Ovary (tissue), 9 donors: ENCODE data around the gene KLHL12. TPM values are rescaled to one million over a fixed set of nuclear protein-coding genes. Genes with fewer than 3 reads are reported as not detected.

Experiments
- DNase-seq, 5 donors: peaks; one replicate each; pipeline ENCODE4 v3.0.0-alpha.2; 2019 to 2020
- H3K27ac ChIP-seq, 2 donors: fragments of 200-600 bp; one replicate each; pipeline versions ENCODE4 v1.5.1 to v1.8.0; 2019 to 2022
- H3K27me3 ChIP-seq: fragments of 200-600 bp; one replicate; pipeline ENCODE4 v1.8.0; 2022
- H3K36me3 ChIP-seq: fragments of 200-600 bp; sonication (generic); one replicate; pipeline ENCODE4 v1.5.1; 2019
- H3K4me1 ChIP-seq: one replicate; pipeline ENCODE4 v1.8.1; 2013; ENCODE audit warnings: mild to moderate bottlenecking, moderate library complexity; ENCODE audit not compliant: insufficient read depth
- H3K4me3 ChIP-seq: fragments of 200-600 bp; sonication (generic); one replicate; pipeline ENCODE4 v1.5.1; 2017
- H3K9me3 ChIP-seq, 2 donors: fragments of 200-600 bp in 1 of 2; sonication (generic) in 1 of 2; one replicate each; pipeline versions ENCODE4 v1.5.1 to v1.8.1; 2013 to 2019; ENCODE audit warnings: mild to moderate bottlenecking in 1 of 2, moderate library complexity in 1 of 2
- EP300 ChIP-seq: sonication (generic); formaldehyde crosslinking; IDR thresholded peaks from one replicate; pipeline ENCODE4 v1.6.1; 2017; ENCODE audit warnings: antibody characterized with exemption
- POLR2A ChIP-seq: fragments of 450-650 bp; IDR thresholded peaks from one replicate; pipeline ENCODE4 v1.6.1; 2017; ENCODE audit warnings: antibody characterized with exemption, mild to moderate bottlenecking, moderate library complexity
- WGBS, 3 donors: extraction: QIAGEN DNeasy Blood & Tissue Kit in 1 of 3; methylation state at CpG; one replicate each; pipeline versions ENCODE4 v1.1.5 to v1.1.7; 2013 to 2017; 5-methylcytosine and 5-hydroxymethylcytosine counted together
- intact Hi-C, 4 donors: fragments of 100-400 bp; cut with DNase I; formaldehyde crosslinking; loops; one replicate each; pipeline versions ENCODE4 v1.11.0 to v1.15.1; 2022 to 2023
- polyA plus RNA-seq, 2 donors: library from polyadenylated mRNA; stranded (reverse); fragments of 200-250 nt in 1 of 2; fragments of 350-450 nt in 1 of 2; fragmentation: Illumina TruSeq in 1 of 2; extraction: RNeasy Lipid Tissue Mini Kit (QIAGEN cat#74804) in 1 of 2; gene quantifications; one replicate each; pipeline ENCODE4 v1.2.3, GENCODE V29; 2013 to 2014
- total RNA-seq, 7 donors: library from RNA; depleted of rRNA in 2 of 7; stranded (reverse); fragments of >200 nt in 2 of 7; fragmentation: NEBNext Ultra II Directional in 3 of 7; extraction: Animal tissue kit (Norgen Biotek cat#: 25700) in 3 of 7; gene quantifications; one replicate each; pipeline versions ENCODE4 v1.1.0 to v1.2.4, GENCODE V29; 2016 to 2023
- TF ChIP-seq, protein P1 (sequence below), 3 donors: fragments of 450-650 bp in 2 of 3; fragments of 200-600 bp in 1 of 3; IDR thresholded peaks; one replicate each; pipeline versions ENCODE4 v1.5.1 to v1.8.0; 2016 to 2022; ENCODE audit warnings: antibody characterized with exemption in 3 of 3, mild to moderate bottlenecking in 1 of 3
- donor health status: DM: no; HTN: no; CAD: no; lungs with moderate emphysema.
- donor health status: DM: no; HTN: no; CAD: no.
- donor health status: Bipolar disorder and iron deficiency.
- donor health status: DM: yes; HTN: yes; CAD: no.
- donor health status: DM: no; HTN: no; CAD: no.
- donor health status: DM: yes; HTN: yes; CAD: no.

KLHL12 gene
- total and polyA plus RNA-seq, 9 donors, result 11.2 to 29.7 (median 20.1) TPM

DNA sequence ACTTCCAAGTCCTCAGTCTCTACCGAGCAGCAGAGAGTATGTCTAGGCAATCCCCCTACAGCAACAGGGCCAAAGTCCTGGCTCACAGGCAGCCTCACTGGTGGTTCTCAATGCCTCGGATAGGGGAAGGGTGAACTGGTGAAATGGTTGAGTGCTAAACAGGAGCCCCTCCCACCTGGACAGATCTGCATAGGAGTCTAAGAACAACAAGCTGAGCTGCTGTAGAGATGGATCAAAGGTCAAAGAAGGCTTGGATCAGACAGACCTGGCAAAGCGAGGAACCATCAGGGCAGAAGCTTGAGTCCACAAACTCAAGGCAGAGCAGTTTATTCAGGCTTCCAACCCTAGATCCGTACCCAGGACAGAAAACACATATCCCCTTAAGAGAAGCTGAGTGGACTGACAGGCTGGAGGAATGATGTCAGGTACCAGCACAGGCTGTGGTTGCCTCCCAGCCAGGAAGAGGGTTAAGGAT, 69.9 kb downstream of the KLHL12 start:
- TF ChIP-seq EP300 (no peak), POLR2A (no peak)
- TF ChIP-seq, protein P1, sequence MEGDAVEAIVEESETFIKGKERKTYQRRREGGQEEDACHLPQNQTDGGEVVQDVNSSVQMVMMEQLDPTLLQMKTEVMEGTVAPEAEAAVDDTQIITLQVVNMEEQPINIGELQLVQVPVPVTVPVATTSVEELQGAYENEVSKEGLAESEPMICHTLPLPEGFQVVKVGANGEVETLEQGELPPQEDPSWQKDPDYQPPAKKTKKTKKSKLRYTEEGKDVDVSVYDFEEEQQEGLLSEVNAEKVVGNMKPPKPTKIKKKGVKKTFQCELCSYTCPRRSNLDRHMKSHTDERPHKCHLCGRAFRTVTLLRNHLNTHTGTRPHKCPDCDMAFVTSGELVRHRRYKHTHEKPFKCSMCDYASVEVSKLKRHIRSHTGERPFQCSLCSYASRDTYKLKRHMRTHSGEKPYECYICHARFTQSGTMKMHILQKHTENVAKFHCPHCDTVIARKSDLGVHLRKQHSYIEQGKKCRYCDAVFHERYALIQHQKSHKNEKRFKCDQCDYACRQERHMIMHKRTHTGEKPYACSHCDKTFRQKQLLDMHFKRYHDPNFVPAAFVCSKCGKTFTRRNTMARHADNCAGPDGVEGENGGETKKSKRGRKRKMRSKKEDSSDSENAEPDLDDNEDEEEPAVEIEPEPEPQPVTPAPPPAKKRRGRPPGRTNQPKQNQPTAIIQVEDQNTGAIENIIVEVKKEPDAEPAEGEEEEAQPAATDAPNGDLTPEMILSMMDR (IDR thresholded peaks at IDR 0.05), result no peak
- Histone ChIP-seq H3K27me3 (no peaks in the 10 kb centered on the region), H3K9me3 (no peaks in the 10 kb centered on the region), H3K4me1 (peaks cover 3% of the 10 kb centered on the region), H3K36me3 (no peaks in the 10 kb centered on the region), H3K27ac (no peak overlapping the region), H3K4me3 (no peak overlapping the region)
- DNase-seq, result no peak
- WGBS, 3 donors, result 66 to 79% (median 78%) methylated on average over 4 of the region's 4 CpGs
- intact Hi-C loops, result loop anchor here in 1 of 4 donors (5.0 kb wide), 1 partner anchor 45 kb away; the partner anchor contains the start of gene PCAT6

DNA sequence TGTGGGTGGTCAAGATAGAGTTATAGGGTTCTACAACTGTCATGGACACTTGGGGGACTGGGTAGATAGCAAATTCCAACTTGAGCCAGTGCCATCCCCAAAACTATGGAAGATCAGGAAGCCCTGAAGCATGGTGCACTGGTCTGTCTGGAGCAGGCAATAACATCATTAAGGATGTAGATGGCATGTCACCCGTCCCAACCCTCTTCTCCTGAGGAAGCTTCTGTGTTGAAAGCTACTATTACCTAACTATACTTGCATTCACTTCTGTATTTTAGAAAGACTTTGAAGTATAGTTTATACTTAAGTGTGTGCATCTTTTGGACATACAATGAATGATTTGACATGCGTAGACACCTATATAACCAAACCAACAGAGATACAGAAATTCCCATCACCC, 71.0 kb downstream of the KLHL12 start:
- TF ChIP-seq POLR2A, result no peak
- TF ChIP-seq, protein P1 (IDR thresholded peaks at IDR 0.05), result no peak
- TF ChIP-seq EP300, result no peak
- no peak overlapping the region for H3K4me3 ChIP-seq
- peaks cover 3% of the 10 kb centered on the region for H3K4me1 ChIP-seq
- intact Hi-C loops, result loop anchor here in 1 of 4 donors (5.0 kb wide), 1 partner anchor 44 kb away; the partner anchor contains the start of gene PCAT6
- H3K27ac ChIP-seq, result no peak overlapping the region
- no peaks in the 10 kb centered on the region for H3K27me3 ChIP-seq
- H3K9me3 ChIP-seq, result no peaks in the 10 kb centered on the region
- DNase-seq, result no peak
- no peaks in the 10 kb centered on the region for H3K36me3 ChIP-seq
- 96 to 97% (median 96%) methylated on average over 2 of the region's 2 CpGs for WGBS, 3 donors

DNA sequence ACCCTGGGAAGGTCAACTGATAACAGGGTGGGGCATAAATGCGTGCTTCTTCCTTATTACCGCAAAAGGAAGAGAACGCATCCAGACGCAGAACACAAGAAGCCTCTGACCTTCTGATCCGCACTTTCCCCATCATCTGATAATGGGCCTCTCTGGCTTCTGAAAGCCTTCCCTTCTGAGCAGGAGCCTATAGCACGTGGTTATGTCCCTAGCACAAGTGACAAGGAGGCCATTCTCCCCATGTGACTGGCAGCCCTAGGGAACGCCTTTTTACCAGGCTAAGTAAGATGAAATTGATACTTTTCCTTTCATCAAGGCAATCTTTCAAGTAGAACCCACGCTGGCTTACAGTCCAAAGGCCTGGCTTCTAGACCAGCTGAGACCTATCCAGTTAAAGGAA, 72.2 kb downstream of the KLHL12 start:
- intact Hi-C loops, result loop anchor here in 1 of 4 donors (5.0 kb wide), 1 partner anchor 42 kb away; the partner anchor contains the start of gene PCAT6
- WGBS, 3 donors, result 92 to 94% (median 93%) methylated on average over 8 of the region's 8 CpGs

DNA sequence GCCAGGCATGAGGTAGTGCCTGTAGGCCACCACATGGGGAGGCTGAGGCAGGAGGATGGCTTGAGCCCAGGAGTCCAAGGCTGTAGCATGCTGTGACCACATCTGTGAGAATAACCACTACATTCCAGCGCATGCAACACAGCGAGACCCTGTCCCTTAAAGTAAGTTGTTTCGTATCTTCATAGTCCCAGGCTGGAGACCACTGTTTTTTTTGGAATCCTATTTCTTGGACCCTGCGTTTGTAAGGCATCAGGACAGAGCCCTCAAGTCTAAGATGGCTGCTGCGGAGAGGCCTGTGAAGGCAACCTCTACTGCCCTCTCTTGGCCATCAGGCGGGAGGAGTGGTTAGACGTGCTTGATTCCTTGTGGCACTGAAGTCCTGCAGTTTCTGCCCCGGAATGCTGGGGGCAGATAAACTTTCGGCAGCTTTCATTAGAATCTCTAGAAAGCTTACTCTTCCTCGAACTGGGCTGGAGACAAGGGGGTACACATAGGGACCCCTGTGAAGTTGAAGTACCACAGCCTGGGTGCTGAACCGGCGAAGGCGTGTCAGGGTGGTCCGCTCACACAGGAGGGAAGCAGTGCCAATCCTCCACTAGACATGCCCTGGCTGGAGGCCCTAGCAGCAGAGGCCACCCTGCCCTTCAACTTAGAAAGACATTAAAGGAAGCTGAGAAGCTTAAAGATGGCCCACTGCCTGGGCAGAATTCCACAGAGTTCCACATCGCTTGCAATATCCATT, 74.7 kb downstream of the KLHL12 start:
- no peaks in the 10 kb centered on the region for H3K9me3 ChIP-seq
- intact Hi-C loops, result no loop called here
- no peak for DNase-seq
- 61 to 69% (median 68%) methylated on average over 15 of the region's 15 CpGs for WGBS, 3 donors
- H3K27me3 ChIP-seq, result no peaks in the 10 kb centered on the region
- no peak overlapping the region for H3K4me3 ChIP-seq
- TF ChIP-seq, protein P1 (IDR thresholded peaks at IDR 0.05), result no peak
- TF ChIP-seq EP300 (no peak), POLR2A (no peak)
- no peaks in the 10 kb centered on the region for H3K36me3 ChIP-seq
- no peaks in the 10 kb centered on the region for H3K4me1 ChIP-seq
- H3K27ac ChIP-seq, result no peak overlapping the region

More for the DNA sequence above, 72.2 kb downstream of the KLHL12 start:
- no peak for DNase-seq
- Histone ChIP-seq H3K4me1 (peaks cover 3% of the 10 kb centered on the region), H3K9me3 (no peaks in the 10 kb centered on the region), H3K27me3 (no peaks in the 10 kb centered on the region), H3K27ac (no peak overlapping the region), H3K36me3 (no peaks in the 10 kb centered on the region), H3K4me3 (no peak overlapping the region)
- TF ChIP-seq EP300 (no peak), POLR2A (no peak)
- TF ChIP-seq, protein P1 (IDR thresholded peaks at IDR 0.05), result no peak
